ENCODE measurements around the gene PLEKHS1.
"Not testable (repeated sequence)": the region's sequence is repeated elsewhere in the genome, so short reads cannot be mapped to it uniquely, and the experiment has no call there.

Gene PLEKHS1

GRCh38 chr10:113742466-113742865 lies 9.0 kb upstream of the PLEKHS1 start:
- DNase-seq: no peak

DNA sequence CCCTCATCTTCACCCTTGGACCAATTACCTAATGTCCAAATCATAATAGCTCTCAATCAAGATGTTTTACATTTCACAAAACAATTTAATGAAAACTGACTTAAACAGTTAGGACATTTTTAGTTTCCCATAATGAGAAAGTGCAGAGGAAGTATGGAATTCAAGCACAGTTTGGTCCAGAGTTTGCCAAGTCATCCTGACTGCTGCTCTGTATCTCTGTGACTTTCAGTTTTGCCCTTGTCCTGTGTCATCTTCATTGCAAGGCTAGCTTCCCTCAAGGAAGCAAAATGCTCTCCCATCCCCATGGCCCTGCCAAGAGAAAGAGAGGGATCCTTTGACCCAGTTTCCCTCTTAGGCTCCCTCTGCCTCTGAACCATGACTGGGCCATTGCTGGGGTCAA lies 7.9 kb upstream of the PLEKHS1 start:
- DNase-seq: no peak

DNA sequence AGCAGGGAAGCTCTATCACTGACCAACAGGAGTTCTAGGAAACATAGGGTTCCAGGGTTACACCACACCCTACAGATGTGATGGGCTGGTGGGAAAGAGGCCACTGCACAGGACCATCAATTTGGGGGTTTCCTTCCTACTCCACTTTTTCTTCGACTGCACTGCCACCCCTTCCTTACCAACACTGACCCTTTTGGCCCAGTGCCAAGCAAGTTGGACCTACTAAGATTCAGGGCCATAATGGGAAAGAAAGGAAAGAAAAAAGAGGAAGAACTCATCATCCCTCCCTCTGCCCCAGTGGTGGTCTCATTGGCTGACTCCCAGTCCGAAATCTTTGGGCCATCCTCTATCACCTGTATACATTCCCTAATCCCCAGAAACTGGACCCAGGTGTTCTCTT lies 6.1 kb upstream of the PLEKHS1 start:
- no peak for DNase-seq

DNA sequence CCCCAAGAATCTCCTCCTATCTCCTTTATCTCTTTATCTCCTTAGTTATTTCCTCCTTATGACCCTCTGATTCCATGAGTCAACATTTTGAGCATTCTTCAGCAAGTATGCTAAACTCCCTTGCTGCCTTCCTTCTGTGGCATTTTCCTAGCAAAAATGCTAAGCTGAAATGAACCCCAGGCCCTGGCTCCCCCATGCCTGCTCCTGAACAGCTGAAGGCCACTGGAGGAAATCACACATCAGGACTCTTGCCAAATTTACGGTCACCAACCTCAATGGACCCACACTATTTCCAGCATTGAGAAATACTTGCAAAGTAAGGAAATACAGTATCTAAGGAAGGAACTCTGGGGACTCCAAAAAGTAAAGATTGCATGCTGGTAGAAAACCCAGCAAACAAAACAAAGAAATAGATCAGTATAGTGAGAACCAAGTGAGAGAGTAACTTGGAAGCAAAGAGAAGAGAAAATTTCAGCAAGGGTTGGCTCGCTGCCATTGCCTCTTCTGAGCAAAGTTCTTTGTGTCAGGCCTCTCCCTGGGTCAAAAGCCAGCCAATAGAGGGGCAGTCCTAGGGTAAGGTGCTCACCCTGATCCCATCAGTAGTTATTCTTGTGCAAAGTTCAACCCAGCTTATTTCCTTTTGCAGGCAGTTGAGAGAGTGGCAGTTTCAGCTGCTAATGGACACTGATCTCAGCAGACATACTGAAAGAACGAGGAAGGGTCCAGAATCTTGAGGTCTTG lies 5.1 kb upstream of the PLEKHS1 start:
- DNase-seq: no peak

- DNase-seq: no peak
These were observed 1.1 kb downstream of the PLEKHS1 start for GRCh38 chr10:113752553-113752952.

DNA sequence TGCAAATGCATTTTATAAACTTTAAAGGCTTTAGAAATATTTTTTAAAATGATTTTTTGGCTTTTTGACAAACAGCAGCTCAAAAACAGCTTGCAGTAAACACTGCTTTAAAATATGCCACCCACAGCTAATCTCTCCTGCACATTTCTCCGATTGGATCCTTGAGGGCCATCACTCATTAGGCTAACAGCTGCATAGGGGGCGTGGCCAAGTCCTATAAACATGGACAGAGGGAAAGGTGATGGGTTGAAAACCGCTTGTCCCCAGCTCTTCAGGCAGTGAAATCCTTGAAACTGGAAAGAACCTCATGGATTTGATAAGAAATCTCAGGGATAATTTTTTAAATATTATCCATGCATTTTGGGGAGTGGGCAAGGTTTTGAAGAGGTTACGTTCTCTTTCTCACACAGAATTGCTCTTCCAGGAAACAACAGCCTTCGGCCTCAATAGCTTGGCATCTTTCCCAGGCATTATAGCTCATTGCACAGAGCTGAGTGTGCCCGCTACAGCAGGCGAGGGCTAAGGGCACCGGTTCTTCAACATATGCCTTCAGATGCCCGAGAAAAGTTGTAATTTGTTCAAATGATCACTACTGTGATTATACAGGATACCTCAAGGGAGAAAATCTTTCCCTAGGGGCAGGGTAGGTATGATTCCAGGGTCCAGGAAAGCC lies 1.7 kb downstream of the PLEKHS1 start:
- DNase-seq: no peak

- DNase-seq: no peak
These were observed 2.6 kb downstream of the PLEKHS1 start for GRCh38 chr10:113754125-113754524.

- DNase-seq: no peak
These were observed 3.3 kb downstream of the PLEKHS1 start for GRCh38 chr10:113754768-113755167.

DNA sequence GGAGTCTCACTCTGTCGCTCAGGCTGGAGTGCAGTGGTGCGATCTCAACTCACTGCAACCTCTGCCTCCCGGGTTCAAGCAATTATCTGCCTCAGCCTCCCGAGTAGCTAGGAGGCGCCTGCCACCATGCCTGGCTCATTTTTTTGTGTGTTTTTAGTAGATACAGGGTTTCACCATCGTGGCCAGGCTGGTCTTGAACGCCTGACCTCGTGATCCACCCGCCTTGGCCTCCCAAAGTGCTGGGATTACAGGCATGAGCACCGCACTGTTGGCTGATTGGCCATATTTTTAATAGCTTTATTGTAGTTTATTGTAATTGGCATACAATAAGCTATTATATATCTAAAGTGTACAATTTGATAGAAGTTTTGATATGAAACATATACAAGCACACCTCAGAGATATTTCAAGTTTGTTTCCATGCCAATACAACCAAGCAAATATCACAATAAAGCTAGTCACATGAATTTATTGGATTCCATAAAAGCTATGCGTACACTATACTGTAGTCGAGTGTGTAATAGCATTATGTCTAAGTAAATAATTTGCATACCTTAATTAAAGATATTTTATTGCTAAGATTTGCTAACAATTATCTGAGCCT lies 5.6 kb downstream of the PLEKHS1 start:
- no peak for DNase-seq

GRCh38 chr10:113762083-113762482 lies 10.6 kb downstream of the PLEKHS1 start:
- DNase-seq: no peak

- DNase-seq: no peak
These were observed 13.1 kb downstream of the PLEKHS1 start for GRCh38 chr10:113764582-113764981.

DNA sequence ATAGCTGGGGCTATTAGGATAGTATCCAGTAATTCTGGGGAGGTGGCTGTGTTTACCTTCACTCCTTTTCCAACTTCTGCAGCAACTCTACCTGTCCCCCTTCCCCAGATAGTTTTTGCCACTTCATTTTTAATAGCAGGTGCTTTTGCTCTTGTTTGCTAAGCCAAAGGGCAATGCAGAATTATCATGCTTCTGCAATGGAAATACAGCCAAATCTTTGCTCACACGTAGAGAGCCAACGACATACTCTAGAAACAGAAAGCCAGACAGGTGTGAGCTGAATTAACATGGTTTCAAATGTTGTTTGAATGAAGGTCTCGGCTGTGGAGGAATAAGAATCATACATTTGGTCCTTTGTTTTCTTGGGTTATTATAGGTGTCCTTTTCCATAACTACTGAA lies 14.4 kb downstream of the PLEKHS1 start:
- no peak for DNase-seq

- DNase-seq: no peak
These were observed 15.7 kb downstream of the PLEKHS1 start for GRCh38 chr10:113767222-113767621.

- no peak for DNase-seq
These were observed 18.9 kb downstream of the PLEKHS1 start for GRCh38 chr10:113770346-113770745.

DNA sequence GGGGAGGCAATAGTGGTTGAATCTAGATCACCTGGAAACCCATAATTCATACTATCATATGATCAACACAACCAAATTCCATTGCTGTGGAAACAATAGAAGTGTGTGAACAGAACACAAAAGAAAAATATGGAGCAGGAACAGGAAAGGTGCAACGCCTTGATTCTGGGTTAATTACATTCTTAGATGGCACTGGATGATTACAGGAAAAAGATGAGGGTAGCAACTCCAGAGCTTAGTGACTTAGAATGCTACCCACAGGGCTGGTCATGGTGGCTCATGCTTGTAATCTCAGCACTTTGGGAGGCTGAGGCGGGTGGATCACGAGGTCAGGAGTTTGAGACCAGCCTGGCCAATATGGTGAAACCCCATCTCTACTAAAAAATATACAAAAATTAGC lies 19.6 kb downstream of the PLEKHS1 start:
- not testable (repeated sequence) for DNase-seq

- DNase-seq: no peak
These were observed 24.3 kb downstream of the PLEKHS1 start for GRCh38 chr10:113775686-113776294.

- DNase-seq: no peak
These were observed 25.1 kb downstream of the PLEKHS1 start for GRCh38 chr10:113776553-113776952.

GRCh38 chr10:113780681-113781250 lies 29.3 kb downstream of the PLEKHS1 start:
- no peak for DNase-seq

DNA sequence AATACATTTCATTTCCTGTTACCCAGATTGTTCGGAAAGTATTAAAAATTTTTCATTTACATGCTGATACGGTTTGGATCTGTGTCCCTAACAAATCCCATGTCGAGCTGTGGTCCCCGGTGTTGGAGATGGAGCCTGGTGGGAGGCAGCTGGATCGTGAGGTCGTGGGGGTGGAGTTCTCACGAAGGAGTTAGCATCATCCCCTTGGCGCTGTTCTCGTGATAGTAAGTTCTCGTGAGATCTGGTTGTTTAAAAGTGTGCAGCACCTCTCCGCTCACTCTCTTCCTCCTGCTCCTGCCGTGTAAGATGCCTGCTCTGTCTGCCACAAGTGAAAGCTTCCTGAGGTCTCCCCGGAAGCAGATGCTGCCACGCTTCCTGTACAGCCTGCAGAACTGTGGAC lies 30.9 kb downstream of the PLEKHS1 start:
- DNase-seq: no peak

DNA sequence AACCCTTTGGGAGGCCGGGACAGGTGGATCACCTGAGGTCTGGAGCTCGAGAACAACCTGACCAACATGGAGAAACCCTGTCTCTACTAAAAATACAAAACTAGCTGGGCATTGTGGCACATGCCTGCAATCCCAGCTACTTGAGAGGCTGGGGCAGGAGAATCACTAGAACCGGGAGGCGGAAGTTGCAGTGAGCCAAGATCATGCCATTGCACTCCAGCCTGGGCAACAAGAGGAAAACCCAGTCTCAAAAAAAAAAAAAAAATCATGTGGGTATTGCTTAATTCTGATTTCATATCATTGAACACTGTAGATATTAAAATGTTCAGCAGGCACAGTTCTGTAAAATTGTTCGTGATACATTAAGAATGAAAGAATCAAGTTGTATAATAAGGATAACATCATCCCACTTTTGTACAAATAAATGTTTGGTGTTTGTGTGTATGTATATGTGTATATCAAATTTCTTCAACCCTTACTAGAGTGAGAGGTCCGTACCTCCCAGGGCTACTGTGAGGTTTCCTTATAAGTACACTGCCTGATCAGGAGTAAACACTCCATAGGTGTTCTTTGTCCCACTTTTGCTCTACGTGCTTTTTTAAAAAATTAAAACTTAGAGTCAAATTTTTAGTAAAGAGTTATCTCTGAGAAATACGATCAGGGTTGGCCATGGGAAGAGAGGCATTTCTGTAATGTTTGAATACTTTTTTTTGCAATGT lies 31.7 kb downstream of the PLEKHS1 start:
- DNase-seq: no peak

DNA sequence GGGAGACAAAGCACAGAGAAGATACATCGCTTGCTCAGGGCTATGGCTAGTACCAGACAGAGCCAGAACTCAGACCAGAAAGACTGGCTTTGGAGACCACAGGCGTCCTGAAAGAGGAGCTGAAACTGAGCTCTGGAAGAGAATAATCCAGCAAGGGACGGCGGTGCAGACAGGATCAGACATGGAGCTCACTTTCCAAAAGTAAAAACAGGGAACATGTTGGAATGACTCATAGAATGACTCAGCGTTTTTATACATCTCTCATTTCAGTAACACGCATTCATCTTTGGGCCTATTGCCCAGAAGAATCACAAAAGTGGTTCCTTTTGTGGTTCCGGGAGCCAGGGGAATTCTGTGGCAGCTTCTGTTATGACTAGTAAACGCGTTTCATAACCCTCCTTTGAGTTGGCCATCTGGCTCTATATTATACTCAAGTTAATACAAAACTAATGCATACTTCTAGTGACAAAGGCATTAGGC lies 37.2 kb downstream of the PLEKHS1 start:
- no peak for DNase-seq

- no peak for DNase-seq
These were observed 40.2 kb downstream of the PLEKHS1 start for GRCh38 chr10:113791691-113792090.

DNA sequence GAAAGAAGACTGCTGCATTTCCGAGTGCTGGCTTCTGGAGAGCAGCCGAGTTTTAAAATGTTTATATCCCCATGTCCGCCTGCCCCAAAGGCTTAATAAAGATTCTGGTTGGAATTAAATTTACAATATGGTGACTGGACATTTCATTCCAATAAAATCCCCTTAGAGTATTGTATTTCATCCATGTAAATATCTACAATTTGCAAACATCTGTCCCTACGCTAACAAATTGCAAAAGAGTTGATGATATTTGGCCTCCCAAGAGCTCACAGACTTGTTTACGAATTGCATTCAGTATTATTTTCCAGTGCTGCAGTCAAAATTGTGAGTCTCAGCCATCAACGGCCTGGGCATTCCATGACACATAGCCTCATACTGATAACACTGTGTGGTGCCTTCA lies 50.1 kb downstream of the PLEKHS1 start:
- DNase-seq: no peak
